ENCODE results near the gene ANKRD50.

Gene ANKRD50

GRCh38 chr4:124727331-124727890 is 14.9 kb upstream of the ANKRD50 start:
- Histone ChIP-seq H3K27ac (ENCODE audit: low read length) (no peak overlapping the region), H3K4me1 (ENCODE audit: low read length) (no peaks in the 10 kb centered on the region), H3K9me3 (ENCODE audit: insufficient read depth, low read length) (no peaks in the 10 kb centered on the region), H3K79me2 (ENCODE audit: low read length) (no peaks in the 10 kb centered on the region), H3K36me3 (replicated peaks; ENCODE audit: low read depth, low read length) (no peaks in the 10 kb centered on the region), H3K9ac (ENCODE audit: low read length) (no peak overlapping the region), H4K20me1 (ENCODE audit: insufficient read depth, low read length) (no peaks in the 10 kb centered on the region), H3K4me2 (ENCODE audit: low read length) (no peak overlapping the region), H2AFZ (ENCODE audit: low read depth, low read length) (no peak overlapping the region), H3K27me3 (ENCODE audit: low read depth, low read length) (no peaks in the 10 kb centered on the region), H3K4me3 (ENCODE audit: low read length) (no peak overlapping the region)
- TF ChIP-seq EZH2phosphoT487 (IDR thresholded peaks at IDR 0.05; ENCODE audit: low read depth) (no peak), CTCF (IDR thresholded peaks at IDR 0.05; ENCODE audit: low read depth, low read length) (no peak)

DNA sequence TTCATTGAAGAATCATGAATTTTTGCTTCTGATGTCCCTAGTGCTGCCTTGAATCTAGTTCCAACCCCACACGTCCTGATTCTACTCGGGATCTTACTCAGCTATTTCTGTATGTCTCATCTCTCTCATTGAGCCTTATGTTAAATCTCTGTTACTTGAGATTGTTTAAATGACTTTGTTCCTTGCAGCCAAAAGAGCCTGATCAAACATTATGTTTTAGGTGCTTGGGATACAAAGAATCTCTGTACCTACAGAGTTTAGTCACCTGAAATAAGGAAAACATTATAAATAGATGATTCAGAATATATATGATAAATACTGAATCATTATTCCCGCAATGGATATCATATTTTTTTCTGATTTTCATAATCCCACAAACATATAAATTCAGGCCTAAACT is 13.7 kb upstream of the ANKRD50 start:
- Histone ChIP-seq H3K9me3 (ENCODE audit: insufficient read depth, low read length) (no peaks in the 10 kb centered on the region), H3K4me2 (ENCODE audit: low read length) (no peak overlapping the region), H3K4me1 (ENCODE audit: low read length) (no peaks in the 10 kb centered on the region), H3K27ac (ENCODE audit: low read length) (no peak overlapping the region), H3K36me3 (replicated peaks; ENCODE audit: low read depth, low read length) (no peaks in the 10 kb centered on the region), H3K4me3 (ENCODE audit: low read length) (no peak overlapping the region), H3K27me3 (ENCODE audit: low read depth, low read length) (no peaks in the 10 kb centered on the region), H4K20me1 (ENCODE audit: insufficient read depth, low read length) (no peaks in the 10 kb centered on the region), H2AFZ (ENCODE audit: low read depth, low read length) (no peak overlapping the region), H3K9ac (ENCODE audit: low read length) (no peak overlapping the region), H3K79me2 (ENCODE audit: low read length) (no peaks in the 10 kb centered on the region)
- TF ChIP-seq CTCF (IDR thresholded peaks at IDR 0.05; ENCODE audit: low read depth, low read length) (no peak), EZH2phosphoT487 (IDR thresholded peaks at IDR 0.05; ENCODE audit: low read depth) (no peak)

DNA sequence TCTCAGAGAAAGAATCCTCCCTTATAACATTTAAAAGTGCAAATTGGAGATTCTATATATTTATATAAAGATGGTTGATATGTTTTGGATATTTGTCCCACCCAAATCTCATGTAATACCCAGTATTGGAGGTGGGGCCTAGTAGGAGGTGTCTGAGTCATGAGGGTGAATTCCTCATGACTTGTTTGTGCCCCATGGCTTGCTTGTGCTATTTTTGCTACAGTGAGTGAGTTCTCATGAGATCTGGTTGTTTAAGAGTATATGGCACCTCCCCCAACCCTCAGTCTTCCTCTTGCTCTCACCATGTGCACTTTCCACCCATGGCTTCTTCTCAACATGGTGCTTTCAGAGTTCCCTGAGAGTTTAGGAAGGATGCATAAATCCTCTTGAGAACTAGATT is 9.5 kb upstream of the ANKRD50 start:
- H3K4me1 ChIP-seq (ENCODE audit: low read length) = no peaks in the 10 kb centered on the region
- no peak overlapping the region for H3K9ac ChIP-seq (ENCODE audit: low read length)
- TF ChIP-seq CTCF (IDR thresholded peaks at IDR 0.05; ENCODE audit: low read depth, low read length) (no peak), EZH2phosphoT487 (IDR thresholded peaks at IDR 0.05; ENCODE audit: low read depth) (no peak)
- H2AFZ ChIP-seq (ENCODE audit: low read depth, low read length) = no peak overlapping the region; the same call in 1 of the 2 replicates
- no peaks in the 10 kb centered on the region for H3K36me3 ChIP-seq (replicated peaks; ENCODE audit: low read depth, low read length)
- H3K79me2 ChIP-seq (ENCODE audit: low read length) = no peaks in the 10 kb centered on the region
- no peaks in the 10 kb centered on the region for H3K9me3 ChIP-seq (ENCODE audit: insufficient read depth, low read length)
- H4K20me1 ChIP-seq (ENCODE audit: insufficient read depth, low read length) = no peaks in the 10 kb centered on the region
- no peak overlapping the region for H3K27ac ChIP-seq (ENCODE audit: low read length)
- no peak overlapping the region for H3K4me2 ChIP-seq (ENCODE audit: low read length)
- no peak overlapping the region for H3K4me3 ChIP-seq (ENCODE audit: low read length)
- no peaks in the 10 kb centered on the region for H3K27me3 ChIP-seq (ENCODE audit: low read depth, low read length)

- H4K20me1 ChIP-seq (ENCODE audit: insufficient read depth, low read length) = no peaks in the 10 kb centered on the region
- no peaks in the 10 kb centered on the region for H3K9me3 ChIP-seq (ENCODE audit: insufficient read depth, low read length)
- no peak overlapping the region for H3K4me2 ChIP-seq (ENCODE audit: low read length)
- H3K79me2 ChIP-seq (ENCODE audit: low read length) = no peaks in the 10 kb centered on the region
- H3K4me3 ChIP-seq (ENCODE audit: low read length) = no peak overlapping the region
- TF ChIP-seq EZH2phosphoT487 (IDR thresholded peaks at IDR 0.05; ENCODE audit: low read depth) = no peak
- no peak for TF ChIP-seq CTCF (IDR thresholded peaks at IDR 0.05; ENCODE audit: low read depth, low read length)
- no peaks in the 10 kb centered on the region for H3K4me1 ChIP-seq (ENCODE audit: low read length)
- H3K36me3 ChIP-seq (replicated peaks; ENCODE audit: low read depth, low read length) = no peaks in the 10 kb centered on the region
- no peak overlapping the region for H2AFZ ChIP-seq (ENCODE audit: low read depth, low read length)
- H3K27ac ChIP-seq (ENCODE audit: low read length) = no peak overlapping the region
- H3K9ac ChIP-seq (ENCODE audit: low read length) = no peak overlapping the region
- no peaks in the 10 kb centered on the region for H3K27me3 ChIP-seq (ENCODE audit: low read depth, low read length)
Observed at GRCh38 chr4:124717101-124717500, 4.6 kb upstream of the ANKRD50 start.

All from OCI-LY3 (cell line).